ENCODE results near the gene NCOA3. TPM values are rescaled to one million over a fixed set of nuclear protein-coding genes. Genes with fewer than 3 reads are reported as not detected.
A peak's percentile ranks its signal among the peaks of the same experiment; 100 is the strongest.

The NCOA3 gene
- 20.3 TPM for total RNA-seq
- 11.4 TPM for polyA plus RNA-seq
- long read RNA-seq, donor 1 = 0 reads
- long read RNA-seq, donor 2, partial matches to known transcripts = 13 of 13 reads
- long read RNA-seq, donor 2, other reads (novel, unspliced or antisense) = 0 of 13 reads
- long read RNA-seq, donor 3 = 0 reads
- long read RNA-seq, donor 4 = 0 reads
- long read RNA-seq, donor 5 = 0 reads
- long read RNA-seq, donor 6, full-length matches to known transcripts = 1 of 1 reads
- long read RNA-seq, donor 6, partial matches to known transcripts = 0 of 1 reads
- long read RNA-seq, donor 6, other reads (novel, unspliced or antisense) = 0 of 1 reads
- long read RNA-seq, donor 7 = 0 reads
- long read RNA-seq, donor 8 = 0 reads
- long read RNA-seq, donor 9, partial matches to known transcripts = 5 of 5 reads
- long read RNA-seq, donor 9, other reads (novel, unspliced or antisense) = 0 of 5 reads
- long read RNA-seq, donor 10 = 0 reads

DNA sequence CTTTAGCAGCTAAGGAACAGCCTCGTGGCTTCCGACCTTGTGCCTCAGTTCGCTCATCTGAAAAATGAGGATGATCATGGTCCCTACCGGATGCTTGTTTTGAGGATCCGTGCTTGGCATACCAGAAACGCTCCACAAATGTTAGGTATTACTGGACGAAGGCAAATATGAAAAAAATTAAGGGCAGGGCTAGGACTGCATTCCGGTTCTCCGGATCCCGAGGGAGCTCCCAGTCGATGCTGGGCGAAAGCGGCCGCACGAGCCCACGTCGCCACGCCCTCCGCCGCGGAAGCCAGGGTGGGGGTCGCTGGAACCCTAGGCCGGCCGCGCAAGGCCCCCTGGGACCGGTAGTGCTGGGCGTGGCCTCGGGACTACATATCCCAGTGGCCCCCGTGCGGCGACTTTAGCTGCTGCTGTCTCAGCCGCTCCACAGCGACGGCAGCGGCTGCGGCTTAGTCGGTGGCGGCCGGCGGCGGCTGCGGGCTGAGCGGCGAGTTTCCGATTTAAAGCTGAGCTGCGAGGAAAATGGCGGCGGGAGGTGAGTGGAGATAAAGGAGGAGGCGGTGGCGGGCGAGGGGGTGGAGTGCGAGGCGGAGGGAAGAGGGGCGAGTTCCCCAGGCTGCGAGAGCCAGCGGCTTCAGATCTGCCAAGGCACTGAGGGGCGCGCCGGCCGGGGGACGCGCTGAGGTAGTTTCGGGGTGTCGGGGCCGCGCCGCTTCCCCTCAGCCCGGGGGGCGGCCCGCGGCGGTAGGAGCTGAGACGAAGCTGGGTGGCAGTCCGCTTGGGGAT, at the start of gene NCOA3:
Gene NCOA3, plus strand, starts transcription at position 406 of the 789 bp plus-strand sequence. CDS start 120,361 bp downstream, outside the sequence.
- H3K4me1 ChIP-seq (ENCODE audit: control insufficient read depth in 2 of 2, insufficient read depth in 2 of 2, low read length in 2 of 2) = peaks cover 5 to 7% of the 10 kb centered on the region in 2 donors

DNA sequence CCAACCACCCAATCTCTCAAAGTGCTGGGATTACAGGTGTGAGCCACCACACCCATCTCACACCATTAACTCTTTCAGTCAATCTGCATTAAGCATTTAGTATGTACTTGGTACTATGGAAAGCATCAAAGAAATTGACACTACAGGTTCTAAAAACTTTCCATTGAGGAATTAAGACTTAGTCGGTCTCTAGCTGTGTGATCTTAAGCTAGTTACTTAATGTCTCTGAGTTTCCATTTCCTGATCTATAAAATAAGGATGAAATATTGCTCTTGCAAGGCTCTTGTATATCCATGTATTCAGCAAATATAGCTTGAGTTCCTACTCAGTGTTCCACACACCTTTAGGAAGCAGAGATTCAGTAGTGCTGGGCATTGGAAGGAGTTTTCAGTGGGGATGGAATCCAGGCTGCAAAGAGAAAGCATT, 48.9 kb upstream of the NCOA3 start:
- Histone ChIP-seq H3K4me1 (ENCODE audit: control insufficient read depth in 2 of 2, insufficient read depth in 2 of 2, low read length in 2 of 2) (no peaks in the 10 kb centered on the region), H3K4me3 (ENCODE audit: low read length in 2 of 2) (no peak overlapping the region), H3K27me3 (ENCODE audit: control insufficient read depth in 2 of 2, insufficient read depth in 1 of 2, low read length in 1 of 2) (no peaks in the 10 kb centered on the region), H3K27ac (ENCODE audit: low read depth in 1 of 2, low read length in 1 of 2) (no peak overlapping the region), H3K36me3 (ENCODE audit: control insufficient read depth in 2 of 2, insufficient read depth in 2 of 2, low read length in 1 of 2) (no peaks in the 10 kb centered on the region), H3K9me3 (ENCODE audit: control insufficient read depth in 2 of 2, insufficient read depth in 1 of 2, low read length in 1 of 2) (no peaks in the 10 kb centered on the region)
- 99% methylated on average over 1 of the region's 1 CpG for WGBS
- DNase-seq (ENCODE audit: low read depth in 6 of 9, low spot score in 9 of 9) = no peak

More for the DNA sequence above, at the start of gene NCOA3:
- WGBS = under 1% methylated on average over 74 of the region's 74 CpGs
- Histone ChIP-seq H3K27me3 (ENCODE audit: control insufficient read depth in 2 of 2, insufficient read depth in 1 of 2, low read length in 1 of 2) (no peaks in the 10 kb centered on the region), H3K36me3 (ENCODE audit: control insufficient read depth in 2 of 2, insufficient read depth in 2 of 2, low read length in 1 of 2) (no peaks in the 10 kb centered on the region), H3K27ac (ENCODE audit: low read depth in 1 of 2, low read length in 1 of 2) (peak within 1 kb of the TSS; percentile 92 to 95), H3K4me3 (ENCODE audit: low read length in 2 of 2) (peak within 1 kb of the TSS; percentile 94 to 97), H3K9me3 (ENCODE audit: control insufficient read depth in 2 of 2, insufficient read depth in 1 of 2, low read length in 1 of 2) (no peaks in the 10 kb centered on the region)
- peak in 8 of 9 donors; percentile 81 to 97 (median 92) for DNase-seq (ENCODE audit: low read depth in 6 of 9, low spot score in 9 of 9)

DNA sequence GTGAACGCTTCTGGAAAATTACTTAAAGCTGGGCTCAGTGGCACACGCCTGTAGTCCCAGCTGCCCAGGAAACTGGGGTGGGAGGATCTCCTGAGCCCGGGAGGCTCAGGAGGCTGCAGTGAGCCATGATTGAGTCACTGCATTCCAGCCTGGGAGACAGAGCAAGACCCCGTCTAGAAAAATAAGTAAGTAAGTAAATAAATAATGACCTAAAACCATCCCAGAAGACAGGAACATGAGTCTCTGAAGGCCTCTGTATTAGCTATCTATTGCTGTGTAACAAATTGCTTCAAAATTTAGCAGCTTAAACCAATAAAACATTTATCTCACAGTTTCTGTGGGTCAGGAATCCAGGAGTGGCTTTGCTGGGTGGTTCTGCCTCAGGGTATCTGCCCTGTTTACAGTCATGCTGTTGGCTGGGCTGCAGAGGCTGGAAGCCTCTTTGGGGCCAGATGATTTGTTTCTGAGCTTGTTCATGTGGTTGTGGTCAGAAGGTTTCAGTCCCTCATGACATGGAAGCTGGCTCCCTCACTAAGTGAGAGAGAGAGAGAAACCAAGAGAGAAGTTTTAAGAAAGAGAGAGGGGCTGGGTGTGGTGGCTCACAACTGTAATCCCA, 48.4 kb upstream of the NCOA3 start:
- Histone ChIP-seq H3K9me3 (ENCODE audit: control insufficient read depth in 2 of 2, insufficient read depth in 1 of 2, low read length in 1 of 2) (no peaks in the 10 kb centered on the region), H3K4me3 (ENCODE audit: low read length in 2 of 2) (no peak overlapping the region), H3K36me3 (ENCODE audit: control insufficient read depth in 2 of 2, insufficient read depth in 2 of 2, low read length in 1 of 2) (no peaks in the 10 kb centered on the region), H3K4me1 (ENCODE audit: control insufficient read depth in 2 of 2, insufficient read depth in 2 of 2, low read length in 2 of 2) (no peaks in the 10 kb centered on the region), H3K27ac (ENCODE audit: low read depth in 1 of 2, low read length in 1 of 2) (no peak overlapping the region), H3K27me3 (ENCODE audit: control insufficient read depth in 2 of 2, insufficient read depth in 1 of 2, low read length in 1 of 2) (no peaks in the 10 kb centered on the region)
- 93% methylated on average over 4 of the region's 4 CpGs for WGBS
- no peak for DNase-seq (ENCODE audit: low read depth in 6 of 9, low spot score in 9 of 9)

DNA sequence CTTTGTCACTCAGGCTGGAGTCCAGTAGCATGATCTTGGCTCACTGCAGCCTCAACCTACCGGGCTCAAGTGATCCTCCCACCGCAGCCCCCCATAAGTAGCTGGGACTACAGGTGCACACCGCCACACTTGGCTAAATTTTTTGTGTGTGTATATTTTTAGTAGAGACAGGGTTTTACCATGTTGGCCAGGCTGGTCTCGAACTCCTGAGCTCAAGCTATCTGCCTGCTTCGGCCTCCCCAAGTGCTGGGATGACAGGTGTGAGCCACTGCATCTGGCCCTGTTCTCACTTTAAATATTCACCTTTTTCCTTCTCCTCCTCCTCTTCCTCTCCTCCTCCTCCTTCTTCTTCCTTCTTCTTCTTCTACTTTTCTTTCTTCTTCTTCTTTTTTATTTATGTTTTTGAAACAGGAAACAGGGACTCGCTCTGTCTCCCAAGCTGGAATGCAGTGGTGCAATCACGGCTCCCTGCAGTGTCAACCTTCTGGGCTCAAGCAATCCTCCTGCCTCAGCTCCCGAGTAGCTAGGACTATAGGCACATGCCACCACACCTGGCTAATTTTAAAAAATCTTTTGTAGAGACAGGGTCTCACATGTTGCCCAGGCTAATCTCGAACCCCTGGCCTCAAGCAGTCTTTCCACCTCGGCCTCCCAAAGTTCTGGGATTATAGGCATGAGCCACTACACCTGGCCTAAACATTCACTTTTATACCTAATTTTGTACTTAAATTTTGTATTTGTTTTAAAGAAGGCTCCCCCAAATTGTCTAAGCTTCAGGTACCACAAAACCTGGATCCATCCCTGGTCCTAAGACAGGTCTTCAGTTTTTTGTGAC, 47.2 kb upstream of the NCOA3 start:
- H3K4me3 ChIP-seq (ENCODE audit: low read length in 2 of 2) = no peak overlapping the region
- WGBS = 95% methylated on average over 10 of the region's 10 CpGs
- no peaks in the 10 kb centered on the region for H3K9me3 ChIP-seq (ENCODE audit: control insufficient read depth in 2 of 2, insufficient read depth in 1 of 2, low read length in 1 of 2)
- no peaks in the 10 kb centered on the region for H3K36me3 ChIP-seq (ENCODE audit: control insufficient read depth in 2 of 2, insufficient read depth in 2 of 2, low read length in 1 of 2)
- no peaks in the 10 kb centered on the region for H3K27me3 ChIP-seq (ENCODE audit: control insufficient read depth in 2 of 2, insufficient read depth in 1 of 2, low read length in 1 of 2)
- no peaks in the 10 kb centered on the region for H3K4me1 ChIP-seq (ENCODE audit: control insufficient read depth in 2 of 2, insufficient read depth in 2 of 2, low read length in 2 of 2)
- DNase-seq (ENCODE audit: low read depth in 6 of 9, low spot score in 9 of 9) = no peak
- no peak overlapping the region for H3K27ac ChIP-seq (ENCODE audit: low read depth in 1 of 2, low read length in 1 of 2)

DNA sequence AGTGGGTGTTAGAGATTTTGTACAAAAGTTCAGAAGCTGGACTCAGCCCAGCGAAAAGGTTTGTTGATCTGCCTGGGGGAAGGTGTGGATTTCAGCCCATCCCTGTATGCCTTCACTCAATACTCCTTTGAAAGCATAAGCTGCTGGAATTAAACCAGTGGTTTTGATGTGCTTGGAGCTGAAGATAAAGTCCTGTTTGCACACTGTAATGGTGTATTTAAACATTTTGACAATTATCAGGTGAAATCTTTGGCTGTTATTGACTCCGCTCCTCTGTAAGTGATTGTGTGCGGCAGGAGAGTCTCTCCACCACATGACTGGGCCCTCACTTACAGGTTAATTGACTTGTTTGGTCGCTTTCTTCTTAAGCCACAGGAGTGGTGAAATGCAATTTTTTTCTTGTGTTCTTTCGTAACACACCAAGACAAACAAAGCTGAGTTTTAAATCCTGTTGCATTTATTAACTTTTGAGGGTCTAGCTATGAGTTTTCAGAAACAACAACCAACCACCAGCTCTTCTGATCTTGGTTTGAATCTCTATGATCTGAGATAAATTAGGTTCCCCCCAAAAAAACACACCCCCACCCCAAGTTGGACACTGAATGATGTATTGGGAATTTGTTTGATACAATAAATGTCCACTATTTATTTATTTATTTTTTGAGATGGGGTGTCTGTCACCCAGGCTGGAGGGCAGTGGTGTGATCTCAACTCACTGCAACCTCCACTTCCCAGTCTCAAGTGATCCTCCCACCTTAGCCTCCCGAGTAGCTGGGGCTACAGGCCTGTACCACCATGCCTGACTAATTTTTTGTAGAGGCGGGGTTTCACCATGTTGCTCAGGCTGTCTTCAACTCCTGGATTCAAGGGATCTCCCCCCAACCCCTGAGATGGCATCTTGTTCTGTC, 46.3 kb upstream of the NCOA3 start:
- Histone ChIP-seq H3K27ac (ENCODE audit: low read depth in 1 of 2, low read length in 1 of 2) (no peak overlapping the region), H3K36me3 (ENCODE audit: control insufficient read depth in 2 of 2, insufficient read depth in 2 of 2, low read length in 1 of 2) (no peaks in the 10 kb centered on the region), H3K9me3 (ENCODE audit: control insufficient read depth in 2 of 2, insufficient read depth in 1 of 2, low read length in 1 of 2) (no peaks in the 10 kb centered on the region), H3K4me3 (ENCODE audit: low read length in 2 of 2) (no peak overlapping the region), H3K27me3 (ENCODE audit: control insufficient read depth in 2 of 2, insufficient read depth in 1 of 2, low read length in 1 of 2) (no peaks in the 10 kb centered on the region), H3K4me1 (ENCODE audit: control insufficient read depth in 2 of 2, insufficient read depth in 2 of 2, low read length in 2 of 2) (no peaks in the 10 kb centered on the region)
- WGBS = 94% methylated on average over 7 of the region's 7 CpGs
- DNase-seq (ENCODE audit: low read depth in 6 of 9, low spot score in 9 of 9) = no peak

DNA sequence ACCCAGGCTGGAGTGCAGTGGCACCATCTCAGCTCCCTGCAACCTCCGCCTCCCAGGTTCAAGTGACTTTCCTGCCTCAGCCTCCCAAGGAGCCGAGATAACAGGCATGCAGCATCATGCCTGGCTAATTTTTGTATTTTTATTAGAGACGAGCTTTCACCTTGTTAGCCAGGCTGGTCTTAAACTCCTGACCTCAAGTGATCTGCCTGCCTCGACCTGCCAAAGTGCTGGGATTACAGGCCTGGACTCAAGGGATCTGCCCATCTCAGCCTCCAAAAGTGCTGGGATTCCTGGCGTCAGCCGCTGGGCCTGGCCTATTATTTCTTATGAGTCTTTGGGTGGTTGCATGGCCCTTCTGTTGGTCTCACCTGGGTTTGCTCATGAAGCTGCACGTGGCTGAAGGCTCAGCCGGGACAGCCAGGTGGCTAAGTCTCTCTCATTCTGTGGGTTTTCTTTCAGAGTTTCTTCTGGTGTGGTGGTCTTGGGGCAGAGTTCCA, 45.6 kb upstream of the NCOA3 start:
- no peaks in the 10 kb centered on the region for H3K9me3 ChIP-seq (ENCODE audit: control insufficient read depth in 2 of 2, insufficient read depth in 1 of 2, low read length in 1 of 2)
- H3K27ac ChIP-seq (ENCODE audit: low read depth in 1 of 2, low read length in 1 of 2) = no peak overlapping the region
- H3K4me1 ChIP-seq (ENCODE audit: control insufficient read depth in 2 of 2, insufficient read depth in 2 of 2, low read length in 2 of 2) = no peaks in the 10 kb centered on the region
- H3K4me3 ChIP-seq (ENCODE audit: low read length in 2 of 2) = no peak overlapping the region
- H3K36me3 ChIP-seq (ENCODE audit: control insufficient read depth in 2 of 2, insufficient read depth in 2 of 2, low read length in 1 of 2) = no peaks in the 10 kb centered on the region
- no peak for DNase-seq (ENCODE audit: low read depth in 6 of 9, low spot score in 9 of 9)
- WGBS = 95% methylated on average over 8 of the region's 8 CpGs
- H3K27me3 ChIP-seq (ENCODE audit: control insufficient read depth in 2 of 2, insufficient read depth in 1 of 2, low read length in 1 of 2) = no peaks in the 10 kb centered on the region

DNA sequence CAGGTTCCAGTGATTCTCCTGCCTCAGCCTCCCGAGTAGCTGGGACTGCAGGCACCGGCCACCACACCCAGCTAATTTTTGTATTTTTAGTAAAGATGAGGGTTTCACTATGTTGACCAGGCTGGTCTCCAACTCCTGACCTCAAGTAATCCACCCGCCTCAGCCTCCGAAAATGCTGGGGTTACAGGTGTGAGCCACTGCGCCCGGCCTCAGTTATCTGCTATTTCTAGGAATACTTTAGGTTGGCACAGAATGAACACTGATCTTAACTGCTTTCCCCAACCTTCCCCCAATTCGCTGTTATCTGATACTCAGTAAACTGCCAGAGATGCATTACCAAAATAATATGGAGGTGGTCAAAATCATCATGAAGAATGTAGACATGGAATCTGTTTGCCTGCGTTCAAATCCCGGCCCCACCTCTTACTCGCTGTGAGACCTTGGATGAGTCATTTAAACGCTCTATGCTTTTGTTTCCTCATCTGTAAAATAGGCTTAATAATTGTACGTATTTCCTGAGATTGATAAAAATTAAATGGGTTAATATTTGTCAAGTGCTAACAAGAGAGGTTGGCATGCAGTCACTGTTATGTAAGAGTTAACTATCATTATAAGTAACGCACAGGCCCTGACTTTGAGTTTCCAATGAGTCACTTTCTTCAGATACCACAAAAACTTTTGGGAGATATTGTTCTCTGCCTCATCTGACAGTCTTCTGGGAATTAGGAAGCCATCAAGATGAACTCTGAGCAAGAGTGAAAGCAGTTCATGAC, 44.5 kb upstream of the NCOA3 start:
- Histone ChIP-seq H3K36me3 (ENCODE audit: control insufficient read depth in 2 of 2, insufficient read depth in 2 of 2, low read length in 1 of 2) (no peaks in the 10 kb centered on the region), H3K9me3 (ENCODE audit: control insufficient read depth in 2 of 2, insufficient read depth in 1 of 2, low read length in 1 of 2) (no peaks in the 10 kb centered on the region), H3K4me1 (ENCODE audit: control insufficient read depth in 2 of 2, insufficient read depth in 2 of 2, low read length in 2 of 2) (no peaks in the 10 kb centered on the region), H3K4me3 (ENCODE audit: low read length in 2 of 2) (no peak overlapping the region), H3K27me3 (ENCODE audit: control insufficient read depth in 2 of 2, insufficient read depth in 1 of 2, low read length in 1 of 2) (no peaks in the 10 kb centered on the region), H3K27ac (ENCODE audit: low read depth in 1 of 2, low read length in 1 of 2) (no peak overlapping the region)
- DNase-seq (ENCODE audit: low read depth in 6 of 9, low spot score in 9 of 9) = no peak
- WGBS = 97% methylated on average over 13 of the region's 13 CpGs
